Pons (tissue), 1 donor: ENCODE results near the gene ADARB2.

ENCODE experiments used
- DNase-seq: peaks from one replicate; pipeline ENCODE4 v3.0.0-alpha.2; 2016; ENCODE audit warnings: low spot score

The ADARB2 gene

DNA sequence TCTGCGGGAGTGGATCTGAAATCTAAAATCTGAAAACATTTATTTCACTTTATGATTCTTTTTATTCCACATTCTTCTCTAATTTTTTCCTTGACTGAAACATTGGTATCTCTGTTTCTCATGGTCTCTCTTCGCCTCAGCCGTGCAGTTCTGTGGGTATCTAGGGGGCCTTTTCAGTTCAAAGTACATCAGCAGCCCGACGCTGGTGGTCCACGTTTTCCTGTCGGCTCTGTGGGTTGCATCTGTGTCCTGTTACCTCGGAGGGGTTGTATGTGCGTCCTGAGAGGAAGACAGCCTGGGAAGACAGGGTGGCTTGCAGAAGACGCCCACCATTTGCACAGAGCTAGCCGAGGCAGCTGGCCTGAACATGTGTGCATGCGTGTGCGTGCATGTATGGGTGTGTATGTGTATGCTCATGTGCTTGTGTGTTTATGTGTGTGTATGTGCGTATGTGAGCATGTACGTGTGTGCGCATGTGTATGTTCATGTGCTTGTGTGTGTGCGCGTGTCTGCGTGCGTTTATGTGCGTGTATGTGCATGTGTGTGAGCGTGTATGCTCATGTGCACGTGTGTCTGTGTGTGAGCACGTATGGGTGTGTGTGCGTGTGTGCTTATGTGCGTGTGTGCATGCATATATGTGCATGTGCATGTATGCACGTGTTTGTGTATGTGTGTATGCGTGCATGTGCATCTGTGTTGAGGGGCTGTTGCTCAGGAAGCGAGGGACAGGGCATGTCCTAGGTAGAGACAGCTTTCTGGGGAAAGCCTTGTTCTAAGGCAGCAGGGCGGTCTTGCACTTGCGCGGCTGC is 211.8 kb downstream of the ADARB2 start:
- no peak for DNase-seq

DNA sequence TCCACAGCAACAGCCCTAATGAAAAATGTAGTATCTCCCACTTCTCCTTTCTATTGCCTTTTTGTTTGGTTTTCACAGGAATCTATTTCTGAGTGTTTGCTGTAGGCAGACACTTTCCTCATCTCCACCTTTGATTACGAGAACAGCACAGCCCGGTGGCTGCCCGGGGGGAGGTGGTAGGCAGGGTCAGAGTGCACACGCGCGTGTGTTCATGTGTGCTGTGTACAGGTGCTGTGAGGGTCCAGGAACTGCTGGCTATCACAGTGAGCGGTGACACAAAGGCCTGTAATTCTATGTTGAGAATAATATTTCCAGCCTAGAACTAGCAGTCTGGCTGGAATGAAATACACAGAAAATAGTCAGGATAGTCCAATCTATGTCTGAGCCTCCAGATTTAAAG is 212.8 kb downstream of the ADARB2 start:
- no peak for DNase-seq

DNA sequence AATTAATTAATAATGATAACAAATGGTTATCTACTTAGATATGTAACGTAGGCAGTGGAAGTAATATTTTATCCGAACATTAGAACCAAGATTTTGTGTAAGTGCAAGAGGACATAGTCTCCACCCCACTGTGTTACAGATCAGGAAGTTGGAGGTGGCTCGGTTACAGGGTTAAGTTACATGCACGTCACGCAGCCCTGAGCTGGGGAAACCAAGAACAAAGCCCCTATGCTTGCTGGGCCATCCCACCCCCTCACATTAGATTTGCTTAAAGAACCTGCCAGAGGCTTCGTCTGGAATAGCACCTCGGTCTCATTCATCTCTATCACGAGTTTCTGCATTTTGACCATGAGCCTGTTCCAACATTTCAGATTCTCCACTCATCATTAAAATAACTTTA is 214.1 kb downstream of the ADARB2 start:
- no peak for DNase-seq

DNA sequence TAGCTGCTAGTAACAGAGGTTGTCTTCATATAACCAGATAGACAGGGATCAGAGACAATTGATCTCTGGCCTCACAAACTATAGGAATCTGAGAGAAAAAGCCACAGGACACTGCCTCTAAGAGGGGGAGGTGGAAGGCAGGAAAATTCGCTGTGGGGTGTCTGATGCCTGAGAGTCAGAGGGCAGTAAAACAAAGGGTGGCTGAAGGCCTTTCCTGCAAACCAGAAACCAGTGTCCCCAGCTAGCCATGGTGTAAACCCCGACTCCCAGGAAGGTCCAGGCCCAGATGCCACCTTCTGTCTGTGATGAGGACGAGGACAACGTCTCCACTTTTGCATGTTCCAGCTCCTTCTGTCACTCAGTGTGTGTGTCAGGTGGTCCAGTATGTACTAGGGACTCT is 215.1 kb downstream of the ADARB2 start:
- DNase-seq = no peak

DNA sequence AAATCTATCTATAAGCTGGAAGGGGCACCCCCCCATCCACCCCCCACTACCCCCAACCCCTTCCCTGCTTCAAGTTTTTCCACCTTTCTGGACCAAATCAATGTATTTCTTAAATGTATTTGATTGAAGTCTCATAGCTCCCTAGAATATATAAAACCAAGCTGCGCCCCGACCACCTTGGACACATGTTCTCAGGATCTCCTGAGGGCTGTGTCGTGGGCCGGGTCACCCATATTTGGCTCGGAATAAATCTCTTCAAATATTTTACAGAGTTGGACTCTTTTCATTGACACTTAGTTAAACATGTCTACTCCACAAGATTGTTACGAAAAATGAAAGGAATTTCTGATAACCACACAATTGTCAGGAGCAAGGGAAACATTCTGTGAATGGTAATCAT is 215.6 kb downstream of the ADARB2 start:
- DNase-seq = no peak

DNA sequence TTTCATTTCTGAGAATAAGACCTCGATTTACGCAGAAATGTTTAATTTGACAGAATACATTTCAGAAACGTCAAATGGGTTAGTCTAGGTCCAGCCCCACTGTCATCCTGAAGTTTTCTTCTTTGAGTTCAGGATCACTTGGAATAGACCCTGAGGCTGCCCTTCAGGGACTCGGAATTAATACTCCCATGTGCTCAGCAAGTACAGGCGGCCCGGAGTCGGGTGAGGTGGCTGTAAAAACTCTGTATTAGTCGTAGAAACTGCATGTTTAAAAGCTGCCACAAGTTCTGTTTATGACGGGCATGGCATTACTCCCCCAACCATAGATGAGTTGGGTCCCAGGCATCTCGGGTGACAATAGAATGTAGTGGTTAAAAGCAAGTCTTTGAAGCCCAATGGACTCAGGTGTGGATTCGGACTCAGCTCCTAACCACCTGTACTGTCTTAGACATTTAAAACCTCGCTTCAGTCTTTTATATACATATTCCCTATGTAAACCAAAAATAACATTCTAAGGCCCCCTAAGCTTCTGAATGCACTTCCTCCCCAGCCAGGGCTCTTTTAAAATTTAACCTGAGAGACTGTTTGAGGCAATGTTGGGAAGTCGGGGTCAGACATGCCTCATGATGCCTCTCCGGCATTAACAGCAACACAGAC is 216.3 kb downstream of the ADARB2 start:
- no peak for DNase-seq

DNA sequence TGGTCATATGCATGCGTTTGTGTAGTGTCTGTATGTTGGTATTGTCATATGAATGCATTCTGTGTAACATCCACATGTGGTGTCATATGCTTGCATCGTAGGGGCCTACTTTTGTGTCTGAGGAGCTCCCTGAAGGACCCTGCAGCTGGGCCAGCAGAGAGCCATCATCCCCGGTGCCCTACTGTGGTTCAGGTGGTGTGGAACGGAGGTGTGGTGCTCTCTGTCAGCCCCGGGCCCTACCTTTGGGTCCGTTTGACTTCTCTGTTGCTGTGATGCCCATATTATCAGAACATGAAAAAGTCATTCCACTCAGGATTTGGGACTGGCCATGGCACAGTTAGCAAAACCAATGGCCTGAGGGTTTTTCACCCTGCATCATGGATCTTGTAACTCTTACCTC is 217.9 kb downstream of the ADARB2 start:
- no peak for DNase-seq

DNA sequence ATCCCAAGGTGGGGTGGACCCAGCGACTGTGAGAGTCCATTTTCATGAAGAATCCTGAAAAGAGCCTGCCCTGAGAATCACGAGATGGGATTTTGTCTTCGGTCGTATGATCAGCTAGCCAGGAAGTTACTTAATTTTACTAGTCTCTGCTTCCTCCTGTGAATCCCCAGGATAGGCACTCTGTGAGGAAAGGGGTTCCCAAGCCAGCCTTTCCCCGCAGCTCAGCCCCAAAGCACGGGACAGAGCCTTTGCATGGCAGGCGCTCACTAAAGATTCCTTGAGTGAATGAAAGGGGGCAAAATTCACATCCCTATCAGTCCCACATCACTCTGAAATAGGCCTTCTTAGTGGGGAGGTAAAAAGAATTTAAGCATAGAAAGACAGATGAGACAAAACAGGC is 219.6 kb downstream of the ADARB2 start:
- DNase-seq = no peak

DNA sequence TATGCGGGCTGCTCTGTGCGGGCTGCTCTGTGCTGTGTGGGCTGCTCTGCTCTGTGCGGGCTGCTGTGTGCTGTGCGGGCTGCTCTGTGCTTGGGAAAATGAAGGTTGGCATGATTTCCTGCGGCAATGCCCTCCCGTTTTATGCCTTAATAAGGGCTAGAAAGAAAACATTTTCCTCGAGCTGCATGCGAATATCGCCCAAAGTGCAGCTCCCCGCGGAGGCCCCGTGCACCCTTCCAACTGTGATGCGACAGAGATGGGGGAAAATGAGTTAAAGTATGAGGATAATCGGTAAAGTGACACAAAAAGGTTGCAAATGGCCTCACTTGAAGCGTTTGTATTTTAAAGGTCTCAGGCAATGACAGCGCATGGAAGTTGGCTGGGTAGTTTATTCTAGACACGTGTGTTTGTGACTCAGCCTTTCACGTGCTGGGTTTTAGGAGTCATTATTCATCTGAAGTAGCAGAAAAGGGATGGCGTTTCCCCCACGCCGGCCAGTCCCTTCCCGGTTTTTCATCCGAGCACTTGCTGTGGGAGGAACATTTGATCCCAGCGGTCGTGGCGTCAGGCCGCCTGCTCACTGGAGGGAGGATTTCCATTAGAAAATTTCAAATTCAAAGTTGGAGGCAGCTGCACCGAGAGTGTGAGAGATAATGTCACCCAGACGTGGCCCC is 220.7 kb downstream of the ADARB2 start:
- DNase-seq = no peak

DNA sequence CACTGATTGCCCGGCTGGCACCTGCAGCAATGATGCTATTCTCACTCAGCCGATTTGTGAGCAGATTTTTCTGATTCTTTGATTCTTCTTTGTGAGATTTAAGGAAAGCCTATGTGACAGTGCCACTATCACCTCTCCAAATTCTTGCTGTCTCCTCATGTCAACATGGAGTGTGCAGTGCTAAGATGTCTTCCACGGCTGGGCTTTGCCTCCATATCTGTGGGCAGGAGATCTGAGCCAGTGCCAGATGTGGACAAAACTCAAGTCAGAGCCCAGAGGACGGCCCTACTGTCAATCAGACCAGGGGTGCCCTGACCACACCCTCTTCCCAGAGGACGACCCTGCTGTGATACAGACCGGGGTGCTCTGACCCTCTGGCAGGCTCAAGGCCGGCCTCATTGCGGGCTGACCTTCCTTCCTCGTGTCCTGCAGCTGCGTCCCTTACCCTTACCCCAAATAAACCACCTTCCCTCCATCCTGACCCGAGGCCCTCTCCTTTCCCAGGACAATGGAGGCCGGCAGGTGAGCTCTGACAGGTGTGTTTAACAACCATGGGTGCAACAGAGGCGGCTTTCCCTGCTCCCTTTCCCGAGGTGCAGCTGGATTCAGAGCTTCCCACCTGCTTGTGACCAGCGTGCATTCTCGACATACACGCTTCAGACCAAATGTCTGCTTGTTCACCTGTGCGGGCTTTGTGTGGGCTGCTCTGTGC is 221.4 kb downstream of the ADARB2 start:
- DNase-seq = no peak

DNA sequence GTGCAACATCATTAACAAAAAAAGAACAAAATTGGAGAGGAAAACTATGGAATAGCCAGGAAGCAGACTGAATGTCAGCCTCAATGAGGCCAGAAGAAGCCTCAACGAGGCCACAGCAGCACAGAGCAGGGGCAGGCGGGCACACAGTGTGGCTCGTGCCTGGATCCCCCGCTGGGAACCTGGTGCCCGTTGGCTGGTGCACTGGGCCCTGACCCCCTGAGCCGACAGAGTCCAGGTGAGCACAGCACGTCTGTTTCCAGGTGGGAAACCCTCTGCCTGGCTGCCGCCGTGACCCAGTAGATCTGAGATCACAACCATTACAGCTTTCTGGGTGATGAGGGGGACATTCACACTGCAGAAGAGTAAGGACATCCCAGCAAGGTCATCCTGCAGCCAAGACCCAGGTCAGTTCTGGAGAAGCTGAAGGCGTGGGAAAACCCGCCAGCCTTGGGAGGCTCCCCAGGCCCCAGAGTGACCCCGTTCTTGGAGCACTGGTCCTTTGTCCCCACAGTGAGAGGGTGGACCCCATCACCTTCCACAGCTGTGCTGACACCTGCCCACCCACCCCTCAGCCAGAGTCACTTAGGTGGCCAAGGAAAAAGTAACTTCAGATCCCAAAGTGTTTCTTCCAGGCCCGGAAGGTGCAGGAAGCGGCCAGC is 222.1 kb downstream of the ADARB2 start:
- no peak for DNase-seq

DNA sequence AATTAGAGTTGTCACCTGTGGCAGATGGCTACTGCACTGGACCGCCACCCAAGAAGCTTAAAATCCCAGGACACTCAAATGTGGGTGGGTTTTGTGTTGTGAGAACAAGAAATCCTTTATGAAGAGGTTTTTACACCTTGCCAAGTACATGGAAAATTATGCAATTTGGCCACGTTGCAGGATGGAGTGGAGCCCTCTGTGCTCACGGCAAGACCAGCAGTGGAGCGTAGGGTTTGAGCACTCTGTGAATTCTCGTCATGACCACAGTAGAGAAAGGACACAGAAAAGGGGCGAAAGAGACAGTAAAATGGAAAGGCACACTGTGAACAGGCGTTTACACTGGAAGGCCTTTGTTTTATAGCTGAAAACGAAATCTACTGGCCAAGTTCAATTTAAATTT is 222.6 kb downstream of the ADARB2 start:
- no peak for DNase-seq

DNA sequence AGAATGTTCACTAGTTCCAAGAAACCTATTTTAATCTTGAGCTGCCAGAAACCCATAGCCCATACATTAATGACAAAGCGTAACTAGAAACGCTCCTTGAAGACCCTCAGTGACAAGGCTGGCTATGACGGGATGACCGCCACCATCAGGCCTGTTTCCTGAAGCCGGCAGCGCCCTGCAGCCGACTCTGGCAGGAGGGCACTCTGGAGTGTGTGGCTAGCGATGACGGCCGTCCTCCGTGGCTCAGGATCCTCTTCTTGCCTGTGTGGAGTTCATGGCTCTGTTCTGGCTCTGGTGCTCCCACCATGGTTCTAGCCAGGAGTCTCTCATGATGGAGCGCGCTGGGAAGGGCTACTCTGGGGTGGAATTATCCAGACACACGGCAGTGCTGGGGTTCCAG is 224.1 kb downstream of the ADARB2 start:
- DNase-seq = no peak

DNA sequence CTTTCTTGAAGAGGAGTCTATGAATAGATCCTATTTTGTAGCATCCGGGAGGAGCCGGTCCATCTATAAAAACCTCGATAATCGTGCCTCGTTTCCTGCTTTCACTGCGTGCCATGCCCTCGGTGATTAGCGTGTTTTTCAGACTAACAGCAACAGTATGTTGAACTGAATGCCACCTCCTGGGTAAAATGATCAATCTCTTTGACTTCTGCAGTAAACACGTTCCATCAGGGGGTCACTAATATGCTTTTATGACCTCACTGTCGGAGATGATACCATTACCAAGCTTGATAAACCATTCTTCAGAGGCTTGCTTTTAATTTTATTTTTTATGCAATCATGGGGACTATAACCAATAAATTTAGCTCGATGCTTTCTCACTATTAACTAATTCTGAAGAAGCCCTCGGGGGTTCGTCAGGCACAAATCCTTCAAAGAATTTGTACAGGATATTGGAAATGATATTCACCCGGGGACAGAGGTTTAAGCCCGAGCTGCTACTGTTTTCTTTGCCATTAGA is 228.3 kb downstream of the ADARB2 start:
- no peak for DNase-seq

DNA sequence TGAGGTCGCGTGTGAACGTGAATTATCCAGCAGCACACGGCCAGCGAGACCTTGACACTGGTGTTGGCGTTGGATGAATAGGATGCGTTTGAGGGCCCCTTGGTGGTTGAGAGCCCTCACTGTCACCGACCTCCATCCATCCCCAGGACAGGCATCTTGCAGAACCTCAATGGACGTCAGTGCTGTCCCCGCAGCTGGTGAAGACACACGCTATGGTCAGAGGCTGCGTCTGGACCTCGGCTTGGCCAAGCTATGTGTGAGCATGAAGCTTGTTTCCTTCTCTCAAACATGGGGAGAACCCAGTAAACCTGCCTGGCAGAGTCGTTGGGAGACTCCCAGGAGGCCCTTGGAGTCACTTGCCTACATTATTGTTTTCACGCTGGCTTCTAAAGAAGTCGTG is 229.2 kb downstream of the ADARB2 start:
- no peak for DNase-seq

DNA sequence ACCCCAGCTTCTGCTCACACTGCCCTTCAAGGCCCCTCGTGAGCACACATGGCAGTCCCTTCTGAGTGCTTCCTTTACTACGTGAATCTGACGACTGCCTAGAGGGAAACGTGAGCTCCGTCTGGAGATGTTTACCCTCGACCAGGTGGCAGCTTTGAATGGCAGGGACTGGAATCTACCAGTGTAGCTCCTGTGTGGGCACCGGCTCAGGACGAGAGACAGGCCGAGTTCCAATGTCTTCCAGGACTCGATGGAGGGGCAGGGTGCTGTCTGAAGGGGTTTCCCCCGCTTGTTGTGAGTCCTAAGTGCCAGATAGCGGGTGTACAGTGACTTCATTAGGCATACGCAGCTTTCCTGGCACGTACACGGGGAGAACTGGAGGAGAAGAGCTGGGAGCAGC is 229.9 kb downstream of the ADARB2 start:
- no peak for DNase-seq

DNA sequence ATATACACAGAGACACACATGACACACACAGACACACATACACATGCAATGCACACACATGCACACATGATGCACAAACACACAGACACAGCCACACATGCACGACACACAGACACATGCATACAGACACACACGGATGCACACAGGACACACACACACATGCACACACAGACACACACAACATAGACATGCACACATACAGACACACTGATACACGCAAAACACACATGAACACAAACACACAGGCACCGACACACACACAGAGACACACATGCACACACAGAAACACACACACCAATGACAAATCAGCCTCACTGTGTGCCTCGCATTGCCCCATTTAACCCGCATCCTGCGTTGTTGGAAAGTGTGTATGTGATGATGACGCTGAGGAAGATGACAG is 232.4 kb downstream of the ADARB2 start:
- no peak for DNase-seq

DNA sequence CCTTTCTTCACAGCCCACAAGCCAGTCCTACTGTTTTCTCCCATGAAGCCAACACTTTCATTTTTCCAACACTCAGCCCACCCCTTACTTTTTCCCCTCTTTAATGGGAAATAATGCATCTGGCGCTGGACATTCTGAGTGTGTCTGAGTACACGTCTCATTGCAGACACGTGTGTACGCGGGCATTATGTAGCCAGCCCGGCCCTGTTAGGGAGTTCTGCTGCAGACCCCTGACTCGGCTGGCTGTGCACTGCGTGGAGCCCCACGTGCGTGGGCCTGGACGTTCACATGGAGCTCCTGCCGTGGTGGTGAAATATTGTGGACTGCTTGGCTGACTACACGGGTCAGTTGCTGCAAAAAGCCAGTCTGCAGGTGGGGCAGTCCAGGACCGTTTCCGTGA is 233.0 kb downstream of the ADARB2 start:
- no peak for DNase-seq

DNA sequence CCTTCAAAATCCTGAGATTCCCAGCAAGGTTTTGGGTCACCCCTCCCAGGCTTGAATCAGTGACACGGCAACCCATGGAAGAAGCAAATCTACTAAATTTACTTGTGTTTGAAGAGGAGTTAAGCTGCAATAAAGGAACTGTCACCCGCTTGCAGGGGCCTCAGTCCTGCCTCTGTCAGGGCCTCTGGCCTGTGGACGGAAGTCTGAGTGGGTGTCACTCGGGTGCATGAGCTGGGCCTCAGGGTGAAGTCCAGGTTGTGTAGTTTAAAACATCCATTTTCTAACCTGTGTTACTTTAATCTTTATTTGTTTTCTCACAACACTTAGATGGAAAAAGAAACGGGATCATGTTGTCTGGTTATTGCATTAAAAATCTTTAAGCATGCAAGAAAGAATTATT is 234.9 kb downstream of the ADARB2 start:
- DNase-seq = no peak

DNA sequence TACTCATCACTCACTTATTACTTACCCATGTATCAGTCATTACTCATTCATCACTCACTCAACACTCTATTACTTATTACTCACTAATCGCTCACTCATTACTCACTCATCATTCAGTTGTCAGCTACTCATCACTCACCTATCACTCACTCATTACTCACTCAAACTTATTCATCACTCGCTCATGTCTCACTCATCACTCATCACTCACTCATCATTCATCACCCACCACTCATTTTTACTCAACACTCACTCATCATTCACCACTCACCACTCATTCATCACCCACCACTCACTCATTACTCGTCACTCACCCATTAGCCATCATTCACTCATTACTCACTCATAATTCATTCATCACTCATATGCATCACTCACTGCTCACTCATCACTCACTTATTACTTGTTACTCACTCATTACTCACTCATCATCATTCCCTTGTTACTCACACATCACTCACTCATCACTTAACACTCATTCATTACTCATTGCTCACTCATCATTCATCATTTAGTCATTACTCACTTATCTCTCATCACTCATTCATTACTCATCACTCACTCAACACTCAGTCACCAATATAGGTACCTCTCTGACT is 237.9 kb downstream of the ADARB2 start:
- no peak for DNase-seq

DNA sequence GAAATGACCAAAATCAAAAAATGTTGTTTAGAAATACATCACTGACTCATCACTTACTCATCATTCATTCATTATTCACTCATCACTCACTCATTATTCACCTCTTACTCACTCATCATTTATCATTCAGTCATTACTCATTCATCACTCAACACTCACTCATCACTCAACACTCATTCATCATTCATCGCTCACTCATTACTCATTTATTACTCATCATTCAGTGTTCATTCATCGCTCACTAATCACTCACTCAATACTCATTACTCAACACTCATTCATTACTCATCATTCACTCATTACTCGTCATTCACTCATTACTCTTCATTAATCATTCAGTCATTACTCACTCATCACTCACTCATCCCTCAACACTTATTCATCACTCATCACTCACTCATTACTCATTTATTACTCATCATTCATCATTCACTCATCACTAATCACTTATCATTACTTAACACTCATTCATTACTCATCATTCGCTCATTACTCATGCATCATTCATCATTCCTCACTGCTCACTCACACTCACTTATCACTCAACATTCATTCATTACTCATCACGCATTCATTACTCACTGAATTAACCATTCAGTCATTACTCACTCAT is 238.5 kb downstream of the ADARB2 start:
- no peak for DNase-seq
